ENCODE data around the gene CACNA2D3. TPM values are rescaled to one million over a fixed set of nuclear protein-coding genes. Genes with fewer than 3 reads are reported as not detected.

The CACNA2D3 gene
- total RNA-seq, 1 experiment from 2014 or later = 0.59 TPM

GRCh38 chr3:54530091-54530490 lies 407.7 kb downstream of the CACNA2D3 start:
- CTCF ChIA-PET = no interaction called here

GRCh38 chr3:54530944-54531343 lies 408.6 kb downstream of the CACNA2D3 start:
- no peaks in the 10 kb centered on the region for H4K20me1 ChIP-seq (ENCODE audit: insufficient read depth)
- H3K79me2 ChIP-seq (ENCODE audit: low read depth) = no peaks in the 10 kb centered on the region
- ChIA-PET CTCF (no interaction called here), POLR2A (ENCODE audit: unreplicated experiment) (no interaction called here)
- no peaks in the 10 kb centered on the region for H3K36me3 ChIP-seq (ENCODE audit: low read depth)
- no peak overlapping the region for H3K4me3 ChIP-seq
- H3K9me2 ChIP-seq (ENCODE audit: insufficient read depth) = no peaks in the 10 kb centered on the region
- no peak for DNase-seq
- H2AFZ ChIP-seq = no peak overlapping the region
- intact Hi-C loops (cut with micrococcal nuclease; ENCODE audit: unreplicated experiment) = no loop called here
- H3K27me3 ChIP-seq (ENCODE audit: insufficient read depth, low read depth) = peaks cover 18% of the 10 kb centered on the region; the same call in 1 of the 2 replicates
- H3K4me1 ChIP-seq (replicated peaks; ENCODE audit: insufficient read depth) = no peaks in the 10 kb centered on the region
- no peak overlapping the region for H3K27ac ChIP-seq
- H3K4me2 ChIP-seq = no peak overlapping the region
- no peaks in the 10 kb centered on the region for H3F3A ChIP-seq (ENCODE audit: insufficient read depth, low read depth)
- no TSS peak for BruUV-seq (replicated peaks)
- TF ChIP-seq CTCF (conservative IDR thresholded peaks at IDR 0.05) (no peak), EZH2 (IDR thresholded peaks at IDR 0.05; ENCODE audit: low read depth) (no peak)
- H3K9me3 ChIP-seq (ENCODE audit: insufficient read depth, low read depth) = no peaks in the 10 kb centered on the region

More at GRCh38 chr3:54530091-54530490, 407.7 kb downstream of the CACNA2D3 start:
- no peaks in the 10 kb centered on the region for H3K79me2 ChIP-seq (ENCODE audit: low read depth)
- H3F3A ChIP-seq (ENCODE audit: insufficient read depth, low read depth) = no peaks in the 10 kb centered on the region
- no peaks in the 10 kb centered on the region for H3K9me2 ChIP-seq (ENCODE audit: insufficient read depth)
- DNase-seq = no peak
- no peaks in the 10 kb centered on the region for H3K36me3 ChIP-seq (ENCODE audit: low read depth)
- no peaks in the 10 kb centered on the region for H4K20me1 ChIP-seq (ENCODE audit: insufficient read depth)
- peaks cover 18% of the 10 kb centered on the region; the same call in 1 of the 2 replicates for H3K27me3 ChIP-seq (ENCODE audit: insufficient read depth, low read depth)
- no peaks in the 10 kb centered on the region for H3K9me3 ChIP-seq (ENCODE audit: insufficient read depth, low read depth)
- H3K27ac ChIP-seq = no peak overlapping the region
- TF ChIP-seq EZH2 (IDR thresholded peaks at IDR 0.05; ENCODE audit: low read depth) = no peak
- TF ChIP-seq CTCF (conservative IDR thresholded peaks at IDR 0.05) = no peak
- H3K4me2 ChIP-seq = no peak overlapping the region
- BruUV-seq (replicated peaks) = no TSS peak
- POLR2A ChIA-PET (ENCODE audit: unreplicated experiment) = no interaction called here
- no peak overlapping the region for H2AFZ ChIP-seq
- intact Hi-C loops (cut with micrococcal nuclease; ENCODE audit: unreplicated experiment) = no loop called here
- H3K4me1 ChIP-seq (replicated peaks; ENCODE audit: insufficient read depth) = no peaks in the 10 kb centered on the region
- no peak overlapping the region for H3K4me3 ChIP-seq

DNA sequence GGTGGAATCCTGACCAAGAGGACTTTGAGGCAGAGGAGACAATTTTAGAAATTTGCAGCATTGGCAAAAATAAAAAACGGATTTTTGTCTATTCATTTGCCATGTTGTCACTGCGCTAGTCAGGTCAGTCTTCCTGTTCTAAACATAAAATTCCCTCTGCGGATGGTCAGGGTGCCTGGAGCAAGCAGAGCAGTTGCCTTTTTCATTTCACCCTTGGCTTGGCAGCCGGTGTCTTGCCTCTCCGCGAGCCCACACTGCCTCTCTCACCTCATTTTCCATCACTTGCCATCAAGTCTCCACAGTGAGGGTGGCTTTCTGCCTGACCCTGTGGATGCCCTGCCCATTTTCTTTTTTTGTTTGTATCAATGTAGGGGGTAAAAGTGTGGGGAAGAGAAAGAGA lies 409.4 kb downstream of the CACNA2D3 start:
- H3K79me2 ChIP-seq (ENCODE audit: low read depth) = no peaks in the 10 kb centered on the region
- ChIA-PET POLR2A (ENCODE audit: unreplicated experiment) (no interaction called here), CTCF (no interaction called here)
- no TSS peak for BruUV-seq (replicated peaks)
- no peaks in the 10 kb centered on the region for H3K4me1 ChIP-seq (replicated peaks; ENCODE audit: insufficient read depth)
- intact Hi-C loops (cut with micrococcal nuclease; ENCODE audit: unreplicated experiment) = no loop called here
- no peaks in the 10 kb centered on the region for H4K20me1 ChIP-seq (ENCODE audit: insufficient read depth)
- H2AFZ ChIP-seq = no peak overlapping the region
- no peak overlapping the region for H3K4me2 ChIP-seq
- no peaks in the 10 kb centered on the region for H3K36me3 ChIP-seq (ENCODE audit: low read depth)
- DNase-seq = no peak
- H3K4me3 ChIP-seq = no peak overlapping the region
- no peaks in the 10 kb centered on the region for H3K9me2 ChIP-seq (ENCODE audit: insufficient read depth)
- no peaks in the 10 kb centered on the region for H3F3A ChIP-seq (ENCODE audit: insufficient read depth, low read depth)
- no peaks in the 10 kb centered on the region for H3K9me3 ChIP-seq (ENCODE audit: insufficient read depth, low read depth)
- no peak overlapping the region for H3K27ac ChIP-seq
- peaks cover 18% of the 10 kb centered on the region; the same call in 1 of the 2 replicates for H3K27me3 ChIP-seq (ENCODE audit: insufficient read depth, low read depth)
- TF ChIP-seq EZH2 (IDR thresholded peaks at IDR 0.05; ENCODE audit: low read depth) = no peak
- TF ChIP-seq CTCF (conservative IDR thresholded peaks at IDR 0.05) = no peak

Measured in PC-9 (cell line).